ENCODE data around the gene MAML2.

MAML2 gene

GRCh38 chr11:96067160-96067559 lies 275.8 kb downstream of the MAML2 start:
- DNase-seq (ENCODE audit: low spot score), result no peak

GRCh38 chr11:96065379-96065778 lies 277.6 kb downstream of the MAML2 start:
- DNase-seq (ENCODE audit: low spot score), result no peak

- DNase-seq (ENCODE audit: low spot score), result no peak
Measured at GRCh38 chr11:96063886-96064285, 279.1 kb downstream of the MAML2 start.

- DNase-seq (ENCODE audit: low spot score), result no peak
Measured at GRCh38 chr11:96063053-96063452, 279.9 kb downstream of the MAML2 start.

- peak; percentile 42 for DNase-seq (ENCODE audit: low spot score)
Measured at GRCh38 chr11:96062134-96062533, 280.9 kb downstream of the MAML2 start.

GRCh38 chr11:96061730-96062129 lies 281.3 kb downstream of the MAML2 start:
- no peak for DNase-seq (ENCODE audit: low spot score)

- no peak for DNase-seq (ENCODE audit: low spot score)
Measured at GRCh38 chr11:96061069-96061468, 281.9 kb downstream of the MAML2 start.

- DNase-seq (ENCODE audit: low spot score), result no peak
Measured at GRCh38 chr11:96057502-96057901, 285.5 kb downstream of the MAML2 start.

GRCh38 chr11:96056576-96056975 lies 286.4 kb downstream of the MAML2 start:
- no peak for DNase-seq (ENCODE audit: low spot score)

- peak; percentile 21 for DNase-seq (ENCODE audit: low spot score)
Measured at GRCh38 chr11:96055706-96056387, 287.1 kb downstream of the MAML2 start.

- peak; percentile 33 for DNase-seq (ENCODE audit: low spot score)
Measured at GRCh38 chr11:96054870-96055705, 287.9 kb downstream of the MAML2 start.

GRCh38 chr11:96052921-96053651 lies 289.9 kb downstream of the MAML2 start:
- DNase-seq (ENCODE audit: low spot score), result no peak

GRCh38 chr11:96051820-96052219 lies 291.2 kb downstream of the MAML2 start:
- DNase-seq (ENCODE audit: low spot score), result no peak

- no peak for DNase-seq (ENCODE audit: low spot score)
Measured at GRCh38 chr11:96050435-96051182, 292.4 kb downstream of the MAML2 start.

- DNase-seq (ENCODE audit: low spot score), result no peak
Measured at GRCh38 chr11:96049426-96049825, 293.6 kb downstream of the MAML2 start.

- DNase-seq (ENCODE audit: low spot score), result no peak
Measured at GRCh38 chr11:96045622-96046456, 297.2 kb downstream of the MAML2 start.

- no peak for DNase-seq (ENCODE audit: low spot score)
Measured at GRCh38 chr11:96044747-96045146, 298.2 kb downstream of the MAML2 start.

- no peak for DNase-seq (ENCODE audit: low spot score)
Measured at GRCh38 chr11:96044311-96044710, 298.7 kb downstream of the MAML2 start.

GRCh38 chr11:96043291-96043690 lies 299.7 kb downstream of the MAML2 start:
- no peak for DNase-seq (ENCODE audit: low spot score)

- DNase-seq (ENCODE audit: low spot score), result no peak
Measured at GRCh38 chr11:96038046-96038445, 304.9 kb downstream of the MAML2 start.

GRCh38 chr11:96037405-96037949 lies 305.5 kb downstream of the MAML2 start:
- no peak for DNase-seq (ENCODE audit: low spot score)
